Measurements from ENCODE around the gene ZFPM1.
"Not testable (repeated sequence)": the region's sequence is repeated elsewhere in the genome, so short reads cannot be mapped to it uniquely, and the experiment has no call there.

ZFPM1 gene

DNA sequence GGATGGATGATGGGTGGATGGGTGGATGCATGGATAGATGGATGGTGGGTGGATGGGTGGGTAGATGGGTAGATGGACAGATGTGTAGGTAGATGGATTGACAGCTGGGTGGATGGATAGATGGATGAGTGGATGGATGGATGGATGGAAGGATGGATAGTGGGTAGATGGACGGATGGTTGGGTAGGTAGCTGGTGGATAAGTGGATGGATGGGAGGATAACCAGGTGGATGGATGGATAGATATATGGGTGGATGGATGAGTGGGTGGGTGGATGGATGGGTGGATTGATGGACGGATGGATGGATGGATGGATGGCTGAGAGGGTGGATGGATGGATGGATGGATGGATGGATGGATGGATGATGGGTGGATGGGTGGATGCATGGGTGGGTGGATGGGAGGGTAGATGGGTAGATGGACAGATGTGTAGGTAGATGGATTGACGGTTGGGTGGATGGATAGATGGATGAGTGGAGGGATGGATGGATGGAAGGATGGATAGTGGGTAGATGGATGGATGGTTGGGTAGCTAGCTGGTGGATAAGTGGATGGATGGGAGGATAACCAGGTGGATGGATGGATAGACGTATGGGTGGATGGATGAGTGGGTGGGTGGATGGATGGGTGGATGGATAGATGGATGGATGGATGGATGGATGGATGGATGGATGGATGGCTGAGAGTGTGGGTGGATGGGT is 65.5 kb downstream of the ZFPM1 start:
- DNase-seq: not testable (repeated sequence)

DNA sequence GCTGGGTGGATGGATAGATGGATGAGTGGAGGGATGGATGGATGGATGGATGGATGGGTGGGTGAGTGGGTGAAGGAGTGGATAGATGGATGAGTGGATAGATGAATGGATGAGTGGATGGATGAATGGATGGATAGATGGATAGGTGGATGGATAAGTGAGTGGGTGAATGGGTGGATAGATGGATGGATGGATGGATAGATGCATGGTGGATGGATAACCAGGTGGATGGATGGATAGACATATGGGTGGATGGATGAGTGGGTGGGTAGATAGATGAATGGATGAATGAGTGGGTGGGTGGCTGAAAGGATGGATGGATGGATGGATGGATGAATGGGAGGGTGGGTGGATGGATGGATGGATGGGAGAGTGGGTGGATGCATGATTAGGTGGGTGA is 66.2 kb downstream of the ZFPM1 start:
- no peak for DNase-seq

DNA sequence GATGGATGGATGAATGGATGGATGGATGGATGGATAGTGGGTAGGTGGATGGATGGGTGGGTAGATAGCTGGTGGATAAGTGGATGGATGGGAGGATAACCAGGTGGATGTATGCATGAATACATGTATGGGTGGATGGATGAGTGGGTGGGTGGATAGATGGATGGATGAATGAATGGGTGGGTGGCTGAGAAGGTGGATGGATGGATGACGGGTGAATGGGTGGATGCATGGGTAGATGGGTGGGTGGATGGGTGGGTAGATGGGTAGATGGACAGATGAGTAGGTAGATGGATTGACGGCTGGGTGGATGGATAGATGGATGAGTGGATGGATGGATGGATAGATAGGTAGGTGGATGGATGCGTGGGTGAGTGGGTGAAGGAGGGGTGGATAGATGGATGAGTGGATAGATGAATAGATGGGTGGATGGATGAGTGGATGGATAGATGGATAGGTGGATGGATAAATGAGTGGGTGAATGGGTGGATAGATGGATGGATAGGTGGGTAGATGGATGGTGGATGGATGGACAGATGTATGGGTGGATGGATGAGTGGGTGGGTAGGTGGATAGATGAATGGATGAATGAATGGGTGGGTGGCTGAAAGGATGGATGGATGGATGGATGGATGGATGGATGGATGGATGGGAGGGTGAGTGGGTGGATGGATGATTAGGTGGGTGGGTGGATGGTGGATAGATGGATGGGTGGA is 67.0 kb downstream of the ZFPM1 start:
- DNase-seq: no peak

DNA sequence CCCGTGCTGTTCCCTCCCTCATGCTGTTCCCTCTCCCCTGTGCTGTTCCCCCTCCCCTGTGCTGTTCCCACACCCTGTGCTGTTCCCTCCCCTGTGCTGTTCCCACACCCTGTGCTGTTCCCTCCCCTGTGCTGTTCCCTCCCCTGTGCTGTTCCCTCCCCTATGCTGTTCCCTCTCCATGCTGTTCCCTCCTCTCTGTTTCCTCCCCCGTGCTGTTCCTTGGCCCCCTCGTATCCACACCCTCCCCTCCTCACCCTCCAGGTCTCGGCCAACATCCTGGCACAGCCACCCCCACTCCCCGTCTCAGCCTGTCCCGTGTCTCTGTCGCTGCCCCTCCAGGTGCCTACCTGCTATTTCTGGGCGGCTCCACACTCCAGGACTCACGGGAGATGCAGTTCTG is 68.6 kb downstream of the ZFPM1 start:
- no peak for DNase-seq

DNA sequence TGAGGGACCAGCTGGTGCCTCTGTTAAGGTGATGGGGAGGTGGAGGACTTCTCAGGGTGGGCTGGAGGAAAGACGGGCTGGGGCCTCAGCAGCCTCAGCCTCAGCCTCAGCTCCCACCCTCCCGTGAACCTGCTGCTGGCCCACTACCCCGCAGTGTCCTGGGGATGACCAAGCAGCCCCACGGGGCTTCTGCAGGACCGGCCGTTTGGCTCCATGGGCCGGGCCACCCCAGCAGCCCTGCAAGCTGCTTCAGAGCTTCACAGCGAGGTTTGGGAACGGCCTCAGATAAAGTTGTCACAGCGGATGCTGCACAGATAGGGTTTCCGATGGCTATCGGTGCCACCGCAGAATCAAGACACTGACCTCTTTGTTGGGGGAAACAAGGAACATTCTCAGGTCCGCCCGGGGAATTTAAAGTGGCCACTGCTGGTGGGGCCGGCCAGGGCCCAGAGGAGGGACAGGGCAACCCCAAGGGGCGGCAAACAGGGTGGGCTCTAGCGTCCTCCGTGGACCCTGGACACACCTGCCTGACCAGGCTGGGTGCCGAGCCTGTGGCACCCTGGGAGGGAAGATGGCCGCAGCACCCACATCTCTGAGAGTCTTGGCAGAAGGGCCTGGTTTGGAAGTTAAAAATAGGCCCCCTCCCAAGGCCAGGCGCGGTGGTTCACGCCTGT is 69.3 kb downstream of the ZFPM1 start:
- DNase-seq: no peak

DNA sequence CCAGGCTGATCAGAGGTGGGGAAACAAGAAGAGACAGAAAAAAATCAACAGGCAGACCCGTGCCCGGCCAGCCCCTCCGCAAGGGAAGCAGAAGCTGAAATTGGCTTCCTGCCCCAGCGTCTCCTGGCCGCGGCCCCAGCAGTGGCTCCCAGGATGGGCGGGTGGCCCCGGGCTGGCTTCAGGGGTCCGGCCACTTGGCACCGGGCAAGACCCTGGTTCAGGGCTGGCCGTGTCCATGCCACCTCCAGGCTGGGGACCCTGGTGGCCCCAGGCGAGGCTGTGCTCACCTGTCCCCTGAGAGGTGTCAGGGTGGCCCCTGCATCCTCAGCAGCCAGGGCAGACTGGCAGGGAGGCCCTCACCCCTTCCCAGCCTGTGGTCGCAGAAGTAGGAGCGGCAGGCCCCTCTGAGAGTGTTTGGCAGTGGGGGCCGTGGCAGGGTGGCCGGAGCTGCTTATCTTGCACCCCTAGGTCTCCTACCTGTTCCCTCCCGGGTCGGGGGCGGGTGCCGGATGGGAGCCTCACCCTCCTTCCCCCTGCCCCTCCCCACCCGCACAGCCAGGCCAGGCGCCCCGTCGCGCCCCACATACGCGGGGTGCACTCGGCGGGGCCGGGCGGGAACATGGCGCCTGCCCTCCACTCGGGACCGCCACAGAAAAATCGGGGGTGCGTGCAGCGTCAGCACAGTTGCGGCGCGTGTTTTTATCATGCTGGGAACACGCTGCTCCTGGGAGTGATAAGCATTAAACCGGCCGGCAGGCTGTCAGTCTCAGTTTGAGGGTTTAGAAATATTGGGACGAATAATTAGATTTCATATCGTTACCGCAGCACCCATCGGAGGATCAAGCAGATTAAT is 70.5 kb downstream of the ZFPM1 start:
- DNase-seq: no peak

DNA sequence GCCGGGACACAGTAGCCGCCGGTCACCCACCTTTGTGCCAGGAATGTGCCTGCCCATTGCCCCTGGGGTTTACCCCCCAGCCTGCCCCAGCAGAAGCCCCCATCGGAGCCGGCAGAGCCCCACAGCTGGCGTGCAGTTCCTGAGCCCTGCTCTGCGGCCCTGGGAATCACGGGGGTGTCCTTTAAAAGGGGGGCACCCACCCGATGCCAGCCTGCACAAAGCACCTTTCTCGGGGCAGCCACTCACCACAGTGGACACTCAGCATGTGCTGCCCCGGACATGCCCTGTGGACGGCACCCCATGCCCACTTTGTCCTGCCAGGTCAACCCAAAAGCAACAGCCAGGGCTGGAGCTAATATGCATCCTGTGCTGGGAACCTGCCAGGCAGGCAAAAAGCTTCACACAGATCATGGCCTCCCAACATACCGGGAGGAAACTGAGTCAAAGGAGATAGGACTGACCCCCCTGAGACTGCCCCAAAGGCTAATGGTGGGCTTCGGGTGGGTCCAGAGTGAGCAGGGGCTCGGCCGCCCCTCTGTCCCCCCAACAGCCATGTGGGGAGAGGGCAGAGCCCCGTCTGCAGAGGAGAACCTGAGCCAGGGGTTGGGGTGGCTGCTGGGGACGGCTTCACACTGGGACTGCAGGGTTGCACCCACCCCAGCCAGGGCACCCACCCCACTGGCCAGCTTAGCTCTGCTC is 71.3 kb downstream of the ZFPM1 start:
- no peak for DNase-seq

DNA sequence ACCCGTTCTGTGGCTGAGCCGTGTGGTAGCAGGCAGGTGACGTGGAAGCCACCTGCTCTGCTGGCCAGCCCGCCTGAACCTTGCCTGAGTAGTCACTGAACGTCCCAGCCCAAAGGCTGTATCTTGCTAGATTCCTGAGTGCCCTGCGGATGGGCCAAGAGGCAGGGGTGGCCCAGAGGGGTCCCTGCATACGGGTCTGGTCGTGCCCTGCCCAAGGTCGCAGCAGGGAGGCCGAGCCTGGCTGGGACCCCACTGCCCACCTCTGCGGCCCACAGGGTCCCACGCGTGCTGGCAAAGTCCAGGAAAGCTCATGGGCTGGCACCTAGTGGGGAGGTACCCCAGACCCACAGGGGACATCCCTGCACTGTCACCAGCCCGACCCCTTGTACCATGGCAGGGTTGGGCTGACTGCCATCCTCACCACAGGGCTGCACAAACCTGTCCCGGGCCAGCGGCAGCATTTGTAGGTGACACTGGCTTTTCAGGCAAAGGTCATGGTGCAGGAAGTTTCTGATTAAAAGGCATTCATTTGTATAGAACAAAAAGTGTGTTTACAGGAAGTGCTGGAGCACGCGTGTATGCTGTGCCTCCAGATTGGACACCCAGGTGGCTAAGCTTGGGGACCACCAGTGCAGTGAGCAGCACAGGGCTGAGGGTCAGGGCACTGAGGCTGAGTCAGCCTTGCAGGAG is 72.0 kb downstream of the ZFPM1 start:
- DNase-seq: no peak

DNA sequence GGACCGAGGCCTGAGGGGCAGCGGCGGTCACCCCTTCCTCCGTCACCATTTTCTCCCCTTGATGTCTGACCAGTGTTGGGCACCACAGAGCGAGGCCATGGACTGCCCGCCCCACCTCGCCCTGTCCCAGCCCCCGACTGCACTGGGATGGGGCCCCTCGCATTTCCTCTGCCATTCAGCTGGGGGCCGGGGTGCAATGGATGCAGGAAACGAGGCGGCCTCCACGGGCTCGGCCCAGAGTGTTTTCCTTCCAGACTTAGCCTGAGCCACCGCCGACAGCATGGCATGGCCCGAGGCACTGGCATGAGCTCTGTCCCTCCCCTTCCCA is 72.5 kb downstream of the ZFPM1 start:
- DNase-seq: no peak

DNA sequence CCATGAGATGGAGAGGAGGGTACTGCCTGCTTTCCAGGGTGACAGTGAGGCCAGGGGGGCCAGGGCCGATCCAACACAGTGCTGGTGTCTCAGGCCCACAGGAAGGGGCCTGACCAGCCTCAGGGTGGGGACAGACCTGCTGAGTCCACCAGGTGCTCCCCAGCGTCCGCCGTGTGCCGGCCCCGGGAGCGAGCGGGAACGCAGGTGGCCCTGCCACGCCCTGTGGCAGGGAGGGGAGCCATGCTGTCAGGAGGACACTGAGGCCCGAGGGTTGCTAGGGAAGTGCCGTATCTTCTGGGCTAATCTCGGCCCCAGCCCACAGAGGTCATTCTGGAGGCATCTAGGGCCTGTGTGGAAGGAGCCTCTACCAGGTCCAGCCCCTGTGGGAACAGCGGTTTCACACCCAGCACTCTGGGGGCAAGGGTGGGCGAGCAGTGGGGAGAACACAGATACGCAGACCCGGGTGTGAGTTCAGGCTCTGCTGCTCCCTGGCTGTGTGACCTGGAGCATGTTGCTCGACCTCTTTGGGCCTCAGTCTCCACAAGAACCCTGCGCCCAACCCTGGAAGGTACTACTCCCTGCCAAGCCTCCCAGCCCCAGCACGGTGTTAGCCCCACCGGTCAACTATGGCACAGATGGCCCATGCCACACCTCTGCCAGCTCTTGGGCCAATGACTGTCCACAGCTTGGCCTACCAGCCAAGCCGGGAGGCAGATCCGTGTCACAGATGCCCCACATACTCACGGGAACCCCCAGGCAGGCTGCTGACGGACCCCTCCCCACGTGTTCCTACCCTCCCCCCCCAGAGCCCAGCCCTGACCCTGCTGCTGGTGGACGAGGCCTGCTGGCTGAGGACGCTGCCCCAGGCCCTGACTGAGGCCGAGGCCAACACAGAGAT is 73.2 kb downstream of the ZFPM1 start:
- no peak for DNase-seq

DNA sequence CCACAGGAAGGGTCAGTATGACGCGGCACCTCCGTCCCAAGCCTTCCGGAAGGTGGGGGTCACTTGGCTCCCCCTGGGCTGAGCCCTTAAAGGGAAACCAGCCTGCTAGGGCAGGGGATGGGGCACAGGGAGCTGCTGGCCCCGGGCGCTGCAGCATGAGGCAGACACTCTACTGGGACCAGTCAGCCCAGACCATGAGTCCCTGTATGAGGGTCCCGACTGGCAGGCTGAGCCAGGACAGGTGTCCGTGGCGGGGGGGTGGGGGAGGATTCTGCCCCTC is 73.8 kb downstream of the ZFPM1 start:
- DNase-seq: no peak

DNA sequence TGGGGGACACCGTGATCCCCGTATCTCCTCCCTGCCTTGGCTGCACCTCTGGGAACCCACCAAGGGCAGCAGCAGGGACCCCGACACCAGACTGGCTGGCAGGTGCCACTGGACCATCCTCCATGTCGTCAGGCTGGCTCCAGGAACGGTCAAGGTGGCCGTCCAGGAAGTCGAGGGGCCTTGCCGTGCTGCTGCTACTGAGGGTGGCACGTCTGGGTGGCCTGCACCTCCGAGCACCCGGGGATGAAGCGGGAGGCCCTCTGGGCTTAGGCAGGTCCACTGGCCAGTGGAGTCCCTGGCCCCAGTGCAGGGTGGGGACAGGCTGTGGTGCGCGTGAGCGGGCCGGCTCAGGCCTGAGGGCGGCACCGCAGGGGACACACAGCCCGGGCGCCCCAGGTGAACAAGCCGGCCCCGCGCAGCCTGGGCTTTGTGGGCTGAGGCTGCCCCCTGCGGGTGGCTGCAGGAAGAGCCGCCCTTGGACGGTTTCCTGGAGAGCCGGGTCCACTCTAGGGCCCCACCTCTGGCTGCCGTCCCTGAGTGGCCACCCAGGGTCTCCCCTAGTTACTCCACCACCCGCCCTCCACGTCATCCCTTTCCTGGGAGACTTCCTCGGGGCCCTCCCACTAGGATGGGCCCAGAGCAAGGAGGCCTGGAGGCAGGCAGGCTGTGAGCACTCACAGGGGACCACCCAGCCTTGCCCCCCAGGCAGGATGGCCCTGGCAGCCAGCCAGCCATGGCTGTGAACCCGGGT is 74.3 kb downstream of the ZFPM1 start:
- no peak for DNase-seq

DNA sequence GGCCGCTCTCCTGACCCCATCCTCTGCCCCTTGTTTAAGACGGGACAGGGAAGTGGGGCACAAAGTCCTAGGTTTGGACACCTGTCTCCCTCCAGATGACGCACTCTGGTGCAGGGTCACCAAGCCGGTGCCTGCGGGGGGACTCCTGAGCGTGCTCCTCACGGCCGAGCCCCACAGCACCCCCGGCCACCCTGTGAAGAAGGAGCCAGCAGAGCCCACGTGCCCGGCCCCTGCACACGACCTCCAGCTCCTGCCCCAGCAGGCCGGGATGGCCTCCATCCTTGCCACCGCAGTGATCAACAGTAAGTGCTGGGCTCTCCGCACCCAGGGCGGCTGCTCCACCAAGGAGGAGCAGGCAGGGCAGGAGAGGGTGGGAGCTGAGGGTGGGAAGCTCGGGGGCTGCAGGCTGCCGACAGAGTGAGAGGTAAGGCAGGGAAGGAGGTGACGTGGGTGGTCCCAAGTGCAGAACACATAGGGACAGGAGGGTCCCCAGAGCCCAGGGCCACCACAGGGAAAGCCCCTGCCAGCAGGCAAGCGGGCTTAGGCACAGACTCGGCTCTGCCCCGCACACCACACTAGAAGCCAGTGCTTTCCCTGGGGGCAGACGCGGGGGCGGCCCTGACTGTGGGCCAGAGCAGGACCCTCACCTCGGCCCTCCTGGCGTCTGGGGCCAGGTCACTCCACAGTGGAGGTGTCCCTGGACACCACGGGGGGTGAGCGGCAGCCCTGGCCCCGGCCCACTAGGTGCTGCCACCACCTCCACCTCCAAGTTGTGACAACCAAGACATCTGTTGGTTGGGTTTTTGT is 75.1 kb downstream of the ZFPM1 start:
- DNase-seq: no peak

DNA sequence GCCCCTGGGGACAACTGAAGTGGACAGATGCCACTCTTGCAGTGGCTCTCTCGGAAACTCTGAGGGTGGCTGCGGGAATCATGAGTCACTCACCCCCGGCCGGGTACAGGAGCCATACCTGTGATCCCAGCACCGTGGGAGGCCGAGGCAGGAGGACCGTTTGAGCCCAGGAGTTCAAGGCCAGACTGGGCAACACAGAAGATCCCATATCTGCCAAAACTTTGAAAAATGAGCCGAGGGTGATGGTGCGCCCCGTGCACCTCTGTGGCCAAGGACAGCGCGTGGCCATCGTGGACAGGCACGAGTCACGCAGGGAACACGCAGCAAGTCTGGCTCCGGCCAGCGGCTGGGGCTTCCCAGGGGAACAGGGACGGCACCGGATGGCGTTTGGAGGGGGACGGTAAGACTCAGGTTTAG is 75.8 kb downstream of the ZFPM1 start:
- DNase-seq: no peak

DNA sequence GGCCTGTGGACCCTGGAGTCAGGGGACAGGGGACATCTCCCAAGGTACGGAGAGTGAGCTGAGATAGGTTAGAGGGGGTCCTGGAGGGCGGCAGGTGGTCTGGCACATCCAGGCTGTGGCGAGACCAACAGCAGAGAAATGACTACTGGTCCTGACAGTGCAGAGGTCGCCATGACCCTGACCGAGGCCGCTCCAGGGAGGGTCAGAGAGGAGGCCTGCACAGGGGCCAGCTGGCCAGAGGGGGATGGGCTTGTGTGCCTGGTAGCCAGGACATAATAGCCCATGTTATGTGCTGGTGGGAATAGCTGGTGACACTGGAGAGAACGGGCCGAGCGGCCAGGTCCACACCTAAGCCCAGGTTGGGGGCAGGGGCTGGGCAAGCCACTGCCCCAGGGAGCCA is 76.5 kb downstream of the ZFPM1 start:
- DNase-seq: no peak

DNA sequence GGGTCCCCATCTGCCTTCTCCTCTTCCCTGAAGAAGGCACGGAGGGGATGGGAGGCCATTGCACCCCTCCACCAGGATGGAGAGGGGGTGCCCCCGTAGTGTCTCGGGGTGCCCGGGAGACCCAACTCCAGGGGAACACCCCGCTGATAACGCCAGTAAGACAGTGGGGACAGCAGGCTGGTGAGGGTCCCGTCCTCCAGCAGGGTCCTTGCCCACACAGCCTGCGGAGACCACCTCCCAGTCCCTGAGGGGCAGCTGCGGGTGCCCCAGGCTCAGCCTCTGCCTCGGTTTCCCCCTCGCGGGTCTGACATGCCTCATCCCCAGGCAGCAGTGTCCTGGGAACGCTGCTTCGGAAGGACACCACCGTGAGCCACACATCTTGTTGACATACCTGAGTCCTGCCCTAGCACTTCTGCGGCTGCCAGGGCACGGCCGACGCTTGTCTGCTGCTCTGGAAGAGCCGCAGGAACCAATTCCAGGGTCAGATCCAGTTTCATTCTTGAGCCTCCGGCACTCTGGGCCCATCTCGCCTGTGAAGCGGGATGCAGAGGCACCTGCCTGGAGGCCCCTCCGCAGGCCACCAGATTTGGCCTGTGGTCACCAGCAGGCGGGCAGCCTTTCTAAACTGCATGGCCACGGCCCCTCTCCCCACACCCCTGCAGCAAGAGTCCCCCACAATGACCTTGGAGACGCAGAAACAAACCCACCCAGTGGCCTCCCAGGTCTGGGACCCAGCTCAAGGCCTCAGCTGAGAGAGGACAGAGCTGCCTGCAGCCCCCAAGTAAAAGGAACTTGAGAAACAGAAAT is 77.2 kb downstream of the ZFPM1 start:
- DNase-seq: no peak

DNA sequence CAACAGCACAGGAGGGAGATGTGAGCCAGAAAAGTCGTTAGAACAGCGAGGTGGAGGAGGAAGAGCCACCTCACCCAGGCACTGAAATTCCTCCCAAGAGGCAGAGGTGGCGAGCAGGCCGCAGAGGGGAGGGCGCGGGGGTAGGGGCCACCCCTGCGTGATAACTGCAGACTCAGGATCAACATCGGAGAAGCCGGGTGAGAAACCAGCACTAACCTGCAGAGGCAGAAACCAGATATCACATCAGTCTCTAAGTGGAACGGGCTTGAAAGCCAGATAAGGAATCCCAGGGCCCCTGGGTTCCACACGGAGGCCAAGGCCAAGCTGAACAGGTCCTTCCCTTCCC is 77.8 kb downstream of the ZFPM1 start:
- no peak for DNase-seq

DNA sequence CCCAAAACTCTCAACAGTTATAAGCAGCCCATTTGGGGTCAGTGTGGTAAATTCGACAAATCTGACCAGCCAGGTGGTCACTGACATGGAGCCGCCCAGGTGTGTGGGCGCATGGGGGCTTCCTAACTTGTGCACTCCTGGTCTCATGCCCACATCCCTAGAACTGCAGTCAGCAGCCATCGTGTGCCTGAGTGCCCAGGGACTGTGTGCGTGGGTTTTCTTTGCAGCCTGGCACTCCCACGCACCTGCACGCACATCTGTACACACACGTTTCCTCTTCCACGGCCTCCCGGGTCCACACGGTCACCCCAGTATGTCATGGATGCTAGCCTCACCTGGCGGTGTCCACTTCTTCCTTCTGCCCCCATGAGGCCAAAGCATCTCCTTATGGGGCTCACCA is 78.3 kb downstream of the ZFPM1 start:
- DNase-seq: no peak

DNA sequence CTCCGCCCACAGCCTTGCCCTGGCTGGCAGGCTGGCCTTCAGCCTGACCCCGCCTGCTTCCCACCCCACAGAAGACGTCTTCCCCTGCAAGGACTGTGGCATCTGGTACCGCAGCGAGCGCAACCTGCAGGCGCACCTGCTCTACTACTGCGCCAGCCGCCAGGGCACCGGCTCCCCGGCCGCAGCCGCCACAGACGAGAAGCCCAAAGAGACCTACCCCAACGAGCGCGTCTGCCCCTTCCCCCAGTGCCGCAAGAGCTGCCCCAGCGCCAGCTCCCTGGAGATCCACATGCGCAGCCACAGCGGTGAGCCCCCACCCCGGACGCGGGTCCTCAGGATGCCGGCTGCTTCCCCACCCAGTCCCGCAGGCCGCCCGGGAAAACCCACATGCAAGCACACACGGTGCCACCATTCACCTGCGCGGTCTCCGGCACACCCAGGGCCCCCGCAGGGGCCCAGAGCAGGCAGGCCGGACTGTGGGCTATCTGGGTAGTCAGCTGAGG is 78.9 kb downstream of the ZFPM1 start:
- DNase-seq: no peak

All from cortex of kidney (tissue), 1 donor.